Activated T-cell treated with anti-CD3 and anti-CD28 coated beads for 24 hours (primary cell): ENCODE data around the gene CORO2B.

Experiments used
- DNase-seq: peaks from one replicate; pipeline ENCODE4 v3.0.0-alpha.2; 2020; ENCODE audit warnings: low read depth

The CORO2B gene

GRCh38 chr15:68629519-68630210 lies 50.9 kb downstream of the CORO2B start:
- no peak for DNase-seq

- DNase-seq = no peak
Measured at GRCh38 chr15:68630211-68630555, 51.4 kb downstream of the CORO2B start.

- no peak for DNase-seq
Measured at GRCh38 chr15:68630836-68631235, 52.0 kb downstream of the CORO2B start.

- DNase-seq = no peak
Measured at GRCh38 chr15:68631601-68632051, 52.8 kb downstream of the CORO2B start.

GRCh38 chr15:68632101-68632500 lies 53.3 kb downstream of the CORO2B start:
- DNase-seq = no peak

GRCh38 chr15:68633231-68634121 lies 54.7 kb downstream of the CORO2B start:
- DNase-seq = no peak

GRCh38 chr15:68634122-68634482 lies 55.3 kb downstream of the CORO2B start:
- no peak for DNase-seq

- no peak for DNase-seq
Measured at GRCh38 chr15:68634531-68634930, 55.7 kb downstream of the CORO2B start.

GRCh38 chr15:68635141-68635540 lies 56.3 kb downstream of the CORO2B start:
- DNase-seq = no peak

GRCh38 chr15:68636256-68636655 lies 57.5 kb downstream of the CORO2B start:
- no peak for DNase-seq

- DNase-seq = no peak
Measured at GRCh38 chr15:68637767-68638404, 59.1 kb downstream of the CORO2B start.

- no peak for DNase-seq
Measured at GRCh38 chr15:68638953-68639515, 60.2 kb downstream of the CORO2B start.

GRCh38 chr15:68639926-68640600 lies 61.3 kb downstream of the CORO2B start:
- DNase-seq = no peak

- no peak for DNase-seq
Measured at GRCh38 chr15:68640791-68641331, 62.1 kb downstream of the CORO2B start.

- DNase-seq = no peak
Measured at GRCh38 chr15:68641376-68641775, 62.6 kb downstream of the CORO2B start.

- DNase-seq = no peak
Measured at GRCh38 chr15:68642491-68642845, 63.7 kb downstream of the CORO2B start.

- no peak for DNase-seq
Measured at GRCh38 chr15:68643216-68643830, 64.5 kb downstream of the CORO2B start.

- no peak for DNase-seq
Measured at GRCh38 chr15:68644083-68644904, 65.5 kb downstream of the CORO2B start.

- DNase-seq = no peak
Measured at GRCh38 chr15:68644996-68645395, 66.2 kb downstream of the CORO2B start.

GRCh38 chr15:68646156-68646555 lies 67.4 kb downstream of the CORO2B start:
- no peak for DNase-seq

GRCh38 chr15:68646696-68647095 lies 67.9 kb downstream of the CORO2B start:
- no peak for DNase-seq
